Measurements from ENCODE around the gene FHIT. TPM values are rescaled to one million over a fixed set of nuclear protein-coding genes. Genes with fewer than 3 reads are reported as not detected.

FHIT gene
- total and polyA plus RNA-seq, 4 donors: 2.1 to 14.7 (median 6.6) TPM

GRCh38 chr3:60090548-60090947 is 1160.7 kb downstream of the FHIT start:
- Histone ChIP-seq H3K27me3 (ENCODE audit: control insufficient read depth in 4 of 4, insufficient read depth in 4 of 4, low read length in 3 of 4) (no peaks in the 10 kb centered on the region), H3K9me3 (ENCODE audit: control insufficient read depth in 4 of 4, low read length in 3 of 4) (peaks cover 0 to 2% (median 0%) of the 10 kb centered on the region in 4 donors), H3K4me3 (ENCODE audit: low read depth in 1 of 3, low read length in 3 of 3) (no peak overlapping the region), H3K9ac (ENCODE audit: low read depth in 1 of 2, low read length in 2 of 2) (no peak overlapping the region), H3K36me3 (ENCODE audit: control insufficient read depth in 4 of 4, insufficient read depth in 3 of 4, low read depth in 1 of 4, low read length in 3 of 4) (no peaks in the 10 kb centered on the region), H3K27ac (ENCODE audit: low read depth in 1 of 2, low read length in 2 of 2) (no peak overlapping the region), H3K4me1 (ENCODE audit: control insufficient read depth in 4 of 4, insufficient read depth in 4 of 4, low read length in 3 of 4) (no peaks in the 10 kb centered on the region)
- WGBS: 91% methylated on average over 3 of the region's 3 CpGs
- DNase-seq (ENCODE audit: low spot score): no peak
- TF ChIP-seq, protein P1, sequence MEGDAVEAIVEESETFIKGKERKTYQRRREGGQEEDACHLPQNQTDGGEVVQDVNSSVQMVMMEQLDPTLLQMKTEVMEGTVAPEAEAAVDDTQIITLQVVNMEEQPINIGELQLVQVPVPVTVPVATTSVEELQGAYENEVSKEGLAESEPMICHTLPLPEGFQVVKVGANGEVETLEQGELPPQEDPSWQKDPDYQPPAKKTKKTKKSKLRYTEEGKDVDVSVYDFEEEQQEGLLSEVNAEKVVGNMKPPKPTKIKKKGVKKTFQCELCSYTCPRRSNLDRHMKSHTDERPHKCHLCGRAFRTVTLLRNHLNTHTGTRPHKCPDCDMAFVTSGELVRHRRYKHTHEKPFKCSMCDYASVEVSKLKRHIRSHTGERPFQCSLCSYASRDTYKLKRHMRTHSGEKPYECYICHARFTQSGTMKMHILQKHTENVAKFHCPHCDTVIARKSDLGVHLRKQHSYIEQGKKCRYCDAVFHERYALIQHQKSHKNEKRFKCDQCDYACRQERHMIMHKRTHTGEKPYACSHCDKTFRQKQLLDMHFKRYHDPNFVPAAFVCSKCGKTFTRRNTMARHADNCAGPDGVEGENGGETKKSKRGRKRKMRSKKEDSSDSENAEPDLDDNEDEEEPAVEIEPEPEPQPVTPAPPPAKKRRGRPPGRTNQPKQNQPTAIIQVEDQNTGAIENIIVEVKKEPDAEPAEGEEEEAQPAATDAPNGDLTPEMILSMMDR (IDR thresholded peaks at IDR 0.05; ENCODE audit: low read depth, low read length, missing input control): no peak
- TF ChIP-seq JUND (IDR thresholded peaks at IDR 0.05) (no peak), FOXA2 (IDR thresholded peaks at IDR 0.05) (no peak), SP1 (IDR thresholded peaks at IDR 0.05) (no peak), NR2F2 (IDR thresholded peaks at IDR 0.05) (no peak), MAX (IDR thresholded peaks at IDR 0.05) (no peak), TAF1 (conservative IDR thresholded peaks at IDR 0.05) (no peak), FOXA1 (IDR thresholded peaks at IDR 0.05) (no peak), REST (IDR thresholded peaks at IDR 0.05) (no peak), RAD21 (IDR thresholded peaks at IDR 0.05) (no peak), YY1 (IDR thresholded peaks at IDR 0.05) (no peak), RXRA (IDR thresholded peaks at IDR 0.05) (no peak)
- TF ChIP-seq, protein P2, sequence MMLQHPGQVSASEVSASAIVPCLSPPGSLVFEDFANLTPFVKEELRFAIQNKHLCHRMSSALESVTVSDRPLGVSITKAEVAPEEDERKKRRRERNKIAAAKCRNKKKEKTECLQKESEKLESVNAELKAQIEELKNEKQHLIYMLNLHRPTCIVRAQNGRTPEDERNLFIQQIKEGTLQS (IDR thresholded peaks at IDR 0.05): no peak

GRCh38 chr3:60086811-60087210 is 1164.4 kb downstream of the FHIT start:
- Histone ChIP-seq H3K9ac (ENCODE audit: low read depth in 1 of 2, low read length in 2 of 2) (no peak overlapping the region), H3K36me3 (ENCODE audit: control insufficient read depth in 4 of 4, insufficient read depth in 3 of 4, low read depth in 1 of 4, low read length in 3 of 4) (no peaks in the 10 kb centered on the region), H3K27me3 (ENCODE audit: control insufficient read depth in 4 of 4, insufficient read depth in 4 of 4, low read length in 3 of 4) (no peaks in the 10 kb centered on the region), H3K4me3 (ENCODE audit: low read depth in 1 of 3, low read length in 3 of 3) (no peak overlapping the region), H3K9me3 (ENCODE audit: control insufficient read depth in 4 of 4, low read length in 3 of 4) (no peaks in the 10 kb centered on the region), H3K4me1 (ENCODE audit: control insufficient read depth in 4 of 4, insufficient read depth in 4 of 4, low read length in 3 of 4) (no peaks in the 10 kb centered on the region), H3K27ac (ENCODE audit: low read depth in 1 of 2, low read length in 2 of 2) (no peak overlapping the region)
- TF ChIP-seq JUND (IDR thresholded peaks at IDR 0.05) (no peak), NR2F2 (IDR thresholded peaks at IDR 0.05) (no peak)
- 89% methylated on average over 2 of the region's 2 CpGs for WGBS
- no peak for DNase-seq (ENCODE audit: low spot score)

GRCh38 chr3:60085649-60086048 is 1165.6 kb downstream of the FHIT start:
- no peaks in the 10 kb centered on the region for H3K36me3 ChIP-seq (ENCODE audit: control insufficient read depth in 4 of 4, insufficient read depth in 3 of 4, low read depth in 1 of 4, low read length in 3 of 4)
- no peaks in the 10 kb centered on the region for H3K9me3 ChIP-seq (ENCODE audit: control insufficient read depth in 4 of 4, low read length in 3 of 4)
- no peak for DNase-seq (ENCODE audit: low spot score)
- no peaks in the 10 kb centered on the region for H3K27me3 ChIP-seq (ENCODE audit: control insufficient read depth in 4 of 4, insufficient read depth in 4 of 4, low read length in 3 of 4)
- H3K4me1 ChIP-seq (ENCODE audit: control insufficient read depth in 4 of 4, insufficient read depth in 4 of 4, low read length in 3 of 4): no peaks in the 10 kb centered on the region
- no peak overlapping the region for H3K27ac ChIP-seq (ENCODE audit: low read depth in 1 of 2, low read length in 2 of 2)
- no peak overlapping the region for H3K9ac ChIP-seq (ENCODE audit: low read depth in 1 of 2, low read length in 2 of 2)
- H3K4me3 ChIP-seq (ENCODE audit: low read depth in 1 of 3, low read length in 3 of 3): no peak overlapping the region
- TF ChIP-seq HNF4G (IDR thresholded peaks at IDR 0.05): no peak
- no peak for TF ChIP-seq JUND (IDR thresholded peaks at IDR 0.05)
- TF ChIP-seq TAF1 (conservative IDR thresholded peaks at IDR 0.05): no peak
- no peak for TF ChIP-seq YY1 (IDR thresholded peaks at IDR 0.05)
- no peak for TF ChIP-seq EGR1 (IDR thresholded peaks at IDR 0.05; ENCODE audit: low read depth in 2 of 2)
- no peak for TF ChIP-seq RAD21 (IDR thresholded peaks at IDR 0.05)
- no peak for TF ChIP-seq FOXA1 (IDR thresholded peaks at IDR 0.05)
- no peak for TF ChIP-seq HNF4A (conservative IDR thresholded peaks at IDR 0.05)
- no peak for TF ChIP-seq SP1 (IDR thresholded peaks at IDR 0.05)
- no peak for TF ChIP-seq GABPA (IDR thresholded peaks at IDR 0.05 in 1 of 2, conservative IDR thresholded peaks at IDR 0.05 in 1 of 2)
- TF ChIP-seq, protein P1 (IDR thresholded peaks at IDR 0.05; ENCODE audit: low read depth, low read length, missing input control): no peak
- TF ChIP-seq, protein P3, sequence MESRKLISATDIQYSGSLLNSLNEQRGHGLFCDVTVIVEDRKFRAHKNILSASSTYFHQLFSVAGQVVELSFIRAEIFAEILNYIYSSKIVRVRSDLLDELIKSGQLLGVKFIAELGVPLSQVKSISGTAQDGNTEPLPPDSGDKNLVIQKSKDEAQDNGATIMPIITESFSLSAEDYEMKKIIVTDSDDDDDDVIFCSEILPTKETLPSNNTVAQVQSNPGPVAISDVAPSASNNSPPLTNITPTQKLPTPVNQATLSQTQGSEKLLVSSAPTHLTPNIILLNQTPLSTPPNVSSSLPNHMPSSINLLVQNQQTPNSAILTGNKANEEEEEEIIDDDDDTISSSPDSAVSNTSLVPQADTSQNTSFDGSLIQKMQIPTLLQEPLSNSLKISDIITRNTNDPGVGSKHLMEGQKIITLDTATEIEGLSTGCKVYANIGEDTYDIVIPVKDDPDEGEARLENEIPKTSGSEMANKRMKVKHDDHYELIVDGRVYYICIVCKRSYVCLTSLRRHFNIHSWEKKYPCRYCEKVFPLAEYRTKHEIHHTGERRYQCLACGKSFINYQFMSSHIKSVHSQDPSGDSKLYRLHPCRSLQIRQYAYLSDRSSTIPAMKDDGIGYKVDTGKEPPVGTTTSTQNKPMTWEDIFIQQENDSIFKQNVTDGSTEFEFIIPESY (IDR thresholded peaks at IDR 0.05): no peak
- no peak for TF ChIP-seq FOXA2 (IDR thresholded peaks at IDR 0.05)

Data from liver (tissue), 9 donors.